ENCODE results near the gene FYCO1.

Gene FYCO1

DNA sequence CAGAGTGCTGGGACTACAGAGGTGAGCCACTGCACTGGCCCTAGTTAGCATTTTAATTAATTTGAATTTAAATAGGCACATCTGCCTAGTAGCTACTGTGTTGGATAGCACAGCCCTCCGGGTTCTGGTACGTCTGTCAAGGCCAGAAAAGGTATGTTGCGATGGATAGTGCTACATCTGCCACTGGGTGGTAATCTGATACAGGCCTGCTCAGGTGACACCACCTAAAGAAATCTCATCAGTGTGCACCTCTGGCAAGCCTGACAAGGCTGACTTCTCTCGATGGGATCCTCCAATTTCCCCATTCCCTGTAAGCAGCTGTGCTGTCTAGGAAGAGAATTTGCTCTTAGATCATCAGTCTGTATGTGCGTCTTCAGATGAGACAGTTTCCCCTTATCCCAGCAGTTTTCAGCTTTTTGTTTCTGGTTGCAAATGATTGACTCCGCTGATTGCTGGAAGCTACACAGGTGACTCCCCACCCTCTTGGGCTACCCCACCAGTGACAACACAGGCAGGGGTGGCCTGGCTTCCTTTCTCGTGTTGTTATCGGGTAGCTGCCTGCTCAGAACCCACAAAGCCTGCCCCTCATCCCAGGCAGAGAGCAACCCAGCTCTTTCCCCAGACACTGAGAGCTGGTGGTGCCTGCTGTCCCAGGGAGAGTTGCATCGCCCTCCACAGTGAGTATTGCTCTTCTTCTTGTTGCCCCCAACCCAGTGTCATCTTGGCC, 109.5 kb downstream of the FYCO1 start, which contains the start of gene CCR9:
Gene CCR9 (plus strand): TSS at position 565 of the 727 bp plus-strand sequence. CDS start 8,391 bp downstream, outside the sequence.
- no peak within 1 kb of the TSS for H3K27ac ChIP-seq (replicated peaks; ENCODE audit: low read length)
- H3K9me3 ChIP-seq (replicated peaks in 1 of 2; ENCODE audit: control insufficient read depth in 2 of 2, insufficient read depth in 1 of 2, low read depth in 1 of 2, low read length in 2 of 2) = no peaks in the 10 kb centered on the region
- no peak within 1 kb of the TSS for H3K23ac ChIP-seq (ENCODE audit: low read depth, low read length, poor library complexity)
- peaks cover 0 to 30% (median 0%) of the 10 kb centered on the region in 3 experiments for H3K27me3 ChIP-seq (ENCODE audit: control insufficient read depth in 3 of 3, insufficient read depth in 3 of 3, low read depth in 1 of 3, low read length in 3 of 3)
- no peaks in the 10 kb centered on the region for H3K36me3 ChIP-seq (replicated peaks in 1 of 2; ENCODE audit: control insufficient read depth in 2 of 2, insufficient read depth in 2 of 2, low read length in 2 of 2)
- no CpG with 5 or more reads among the region's 9 CpGs for whole genome bisulfite sequencing, 2 donors (ENCODE audit: extremely low coverage in 2 of 2, insufficient read length in 2 of 2, insufficient replicate concordance in 1 of 2)
- H2BK120ac ChIP-seq (ENCODE audit: low read depth, low read length) = no peak within 1 kb of the TSS
- H3K4ac ChIP-seq (ENCODE audit: low read length) = no peak within 1 kb of the TSS
- no peak within 1 kb of the TSS for H3K4me2 ChIP-seq (ENCODE audit: insufficient read depth, low read length, poor library complexity, severe bottlenecking)
- H3K14ac ChIP-seq (ENCODE audit: low read length) = no peak within 1 kb of the TSS
- no peak within 1 kb of the TSS for H3K9ac ChIP-seq (ENCODE audit: low read depth, low read length, poor library complexity)
- H2AK5ac ChIP-seq (ENCODE audit: low read depth, low read length) = no peak within 1 kb of the TSS
- no peaks in the 10 kb centered on the region for H3K4me1 ChIP-seq (ENCODE audit: control insufficient read depth in 2 of 2, insufficient read depth in 1 of 2, low read depth in 1 of 2, low read length in 2 of 2)
- no peaks in the 10 kb centered on the region for H3K79me1 ChIP-seq (ENCODE audit: low read depth, low read length)
- H2AFZ ChIP-seq (ENCODE audit: low read length) = no peak within 1 kb of the TSS
- DNase-seq (ENCODE audit: low spot score) = no peak
- no peak within 1 kb of the TSS for H2BK5ac ChIP-seq (ENCODE audit: low read length)
- H4K91ac ChIP-seq (ENCODE audit: low read depth, low read length, poor library complexity) = no peak within 1 kb of the TSS
- no peak within 1 kb of the TSS for H3K4me3 ChIP-seq (ENCODE audit: low read length in 2 of 2)
- no peak within 1 kb of the TSS for H4K8ac ChIP-seq (ENCODE audit: low read depth, low read length)
- no peak within 1 kb of the TSS for H2BK15ac ChIP-seq (ENCODE audit: low read length)
- H2BK12ac ChIP-seq (ENCODE audit: low read length) = no peak within 1 kb of the TSS
- no peak within 1 kb of the TSS for H3K18ac ChIP-seq (ENCODE audit: low read length)

DNA sequence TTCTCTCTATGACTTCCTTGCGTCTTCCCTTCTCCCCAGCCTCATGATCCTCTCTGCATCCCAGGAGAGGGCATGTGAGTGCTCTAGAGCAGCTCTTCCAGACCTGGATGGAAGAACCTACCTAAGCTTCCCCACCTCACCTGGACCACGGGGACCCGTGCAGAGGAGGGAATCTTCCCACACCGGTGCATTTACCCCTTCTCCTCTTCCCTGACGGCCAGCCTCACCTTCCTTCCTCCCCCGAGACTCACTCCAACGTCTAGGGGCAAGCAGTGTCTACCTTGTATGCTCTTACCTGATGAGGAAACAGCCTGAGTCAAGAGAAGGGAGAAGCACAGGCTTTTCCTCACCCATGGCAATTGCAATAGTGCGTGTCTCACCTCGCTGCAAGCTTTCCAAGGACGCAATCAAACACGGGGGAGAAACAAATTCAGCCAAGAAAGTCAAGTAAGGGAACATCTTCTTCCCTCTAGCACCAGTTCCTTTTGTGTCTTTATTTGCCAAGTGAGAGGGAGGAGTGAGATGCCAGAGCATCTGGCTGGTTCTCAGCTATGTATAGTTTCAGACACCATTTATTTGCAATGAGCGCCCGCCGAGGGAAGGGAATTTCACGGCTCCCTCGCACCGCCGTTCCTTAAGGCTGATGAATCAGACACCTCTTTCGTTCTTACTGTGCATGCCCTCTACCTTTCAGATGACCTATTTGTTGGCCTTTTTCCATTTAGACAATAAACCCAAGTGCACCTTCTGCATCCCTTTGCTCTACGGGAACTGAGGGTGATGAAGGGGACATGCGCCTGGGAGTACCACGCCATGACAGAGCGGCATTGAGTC, 111.0 kb downstream of the FYCO1 start:
- no peak for DNase-seq (ENCODE audit: low spot score)
- H2BK12ac ChIP-seq (ENCODE audit: low read length) = no peak overlapping the region
- H3K36me3 ChIP-seq (replicated peaks in 1 of 2; ENCODE audit: control insufficient read depth in 2 of 2, insufficient read depth in 2 of 2, low read length in 2 of 2) = no peaks in the 10 kb centered on the region
- no peaks in the 10 kb centered on the region for H3K79me1 ChIP-seq (ENCODE audit: low read depth, low read length)
- no peak overlapping the region for H3K27ac ChIP-seq (replicated peaks; ENCODE audit: low read length)
- no peak overlapping the region for H3K18ac ChIP-seq (ENCODE audit: low read length)
- H2BK5ac ChIP-seq (ENCODE audit: low read length) = no peak overlapping the region
- H3K4me2 ChIP-seq (ENCODE audit: insufficient read depth, low read length, poor library complexity, severe bottlenecking) = no peak overlapping the region
- no peak overlapping the region for H2BK120ac ChIP-seq (ENCODE audit: low read depth, low read length)
- H2AFZ ChIP-seq (ENCODE audit: low read length) = no peak overlapping the region
- H4K8ac ChIP-seq (ENCODE audit: low read depth, low read length) = no peak overlapping the region
- no peaks in the 10 kb centered on the region for H3K9me3 ChIP-seq (replicated peaks in 1 of 2; ENCODE audit: control insufficient read depth in 2 of 2, insufficient read depth in 1 of 2, low read depth in 1 of 2, low read length in 2 of 2)
- H3K4me1 ChIP-seq (ENCODE audit: control insufficient read depth in 2 of 2, insufficient read depth in 1 of 2, low read depth in 1 of 2, low read length in 2 of 2) = no peaks in the 10 kb centered on the region
- no peak overlapping the region for H3K23ac ChIP-seq (ENCODE audit: low read depth, low read length, poor library complexity)
- H3K4me3 ChIP-seq (ENCODE audit: low read length in 2 of 2) = no peak overlapping the region
- H4K91ac ChIP-seq (ENCODE audit: low read depth, low read length, poor library complexity) = no peak overlapping the region
- no CpG with 5 or more reads among the region's 23 CpGs for WGBS, 2 donors (ENCODE audit: extremely low coverage in 2 of 2, insufficient read length in 2 of 2, insufficient replicate concordance in 1 of 2)
- H3K27me3 ChIP-seq (ENCODE audit: control insufficient read depth in 3 of 3, insufficient read depth in 3 of 3, low read depth in 1 of 3, low read length in 3 of 3) = peaks cover 0 to 35% (median 0%) of the 10 kb centered on the region in 3 experiments
- H3K4ac ChIP-seq (ENCODE audit: low read length) = no peak overlapping the region
- no peak overlapping the region for H2AK5ac ChIP-seq (ENCODE audit: low read depth, low read length)
- no peak overlapping the region for H2BK15ac ChIP-seq (ENCODE audit: low read length)
- H3K9ac ChIP-seq (ENCODE audit: low read depth, low read length, poor library complexity) = no peak overlapping the region
- H3K14ac ChIP-seq (ENCODE audit: low read length) = no peak overlapping the region

DNA sequence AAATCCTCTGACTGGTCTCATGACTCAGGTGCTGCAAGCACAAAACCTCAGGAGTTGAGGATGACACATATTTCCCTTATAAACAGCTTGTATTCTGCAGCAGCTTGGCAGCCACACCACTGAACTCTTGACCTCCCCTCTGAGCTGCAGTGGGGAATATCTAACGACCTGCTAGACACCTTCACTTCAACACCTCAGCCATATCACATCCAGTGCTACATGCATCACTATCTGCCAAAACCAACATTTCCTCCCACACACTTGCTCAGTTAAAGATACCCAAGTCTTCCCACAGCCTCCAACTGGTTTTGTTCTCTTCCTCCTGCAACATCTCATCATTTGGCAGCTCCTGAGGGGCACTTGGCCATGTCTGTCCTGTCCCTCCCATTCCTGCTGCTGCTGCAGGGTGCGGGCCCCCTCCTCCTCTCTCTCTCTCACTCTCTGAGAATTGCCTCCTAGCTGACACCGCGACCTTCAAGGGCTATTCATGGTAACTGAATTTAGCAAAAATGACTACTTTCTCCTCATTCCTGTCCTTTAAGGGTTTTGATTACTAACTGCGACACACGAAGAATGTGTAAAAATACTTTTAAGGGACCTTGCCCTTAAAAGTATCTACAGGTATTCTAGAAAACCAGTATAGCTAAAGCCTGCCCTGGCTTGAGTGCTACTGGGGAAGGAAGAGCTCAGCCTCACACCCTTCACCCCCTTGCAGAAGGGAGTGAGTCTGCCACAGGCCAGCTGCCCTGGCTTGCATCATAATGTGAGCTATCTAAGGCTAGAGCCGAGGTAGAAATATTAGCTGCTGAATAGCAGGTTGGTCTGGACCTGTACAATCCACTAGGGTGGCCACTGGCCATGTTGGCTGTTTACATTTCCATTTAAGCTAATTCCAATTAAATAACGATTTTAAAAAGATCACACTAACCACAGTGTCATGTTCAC, 114.3 kb downstream of the FYCO1 start:
- no peak overlapping the region for H3K23ac ChIP-seq (ENCODE audit: low read depth, low read length, poor library complexity)
- no peak overlapping the region for H2AK5ac ChIP-seq (ENCODE audit: low read depth, low read length)
- no peak overlapping the region for H3K4me2 ChIP-seq (ENCODE audit: insufficient read depth, low read length, poor library complexity, severe bottlenecking)
- no peaks in the 10 kb centered on the region for H3K36me3 ChIP-seq (replicated peaks in 1 of 2; ENCODE audit: control insufficient read depth in 2 of 2, insufficient read depth in 2 of 2, low read length in 2 of 2)
- no peak overlapping the region for H4K91ac ChIP-seq (ENCODE audit: low read depth, low read length, poor library complexity)
- H2BK12ac ChIP-seq (ENCODE audit: low read length) = no peak overlapping the region
- DNase-seq (ENCODE audit: low spot score) = no peak
- no peak overlapping the region for H3K27ac ChIP-seq (replicated peaks; ENCODE audit: low read length)
- no peak overlapping the region for H4K8ac ChIP-seq (ENCODE audit: low read depth, low read length)
- no peak overlapping the region for H3K18ac ChIP-seq (ENCODE audit: low read length)
- H2BK120ac ChIP-seq (ENCODE audit: low read depth, low read length) = no peak overlapping the region
- no peaks in the 10 kb centered on the region for H3K4me1 ChIP-seq (ENCODE audit: control insufficient read depth in 2 of 2, insufficient read depth in 1 of 2, low read depth in 1 of 2, low read length in 2 of 2)
- no peak overlapping the region for H2AFZ ChIP-seq (ENCODE audit: low read length)
- H3K14ac ChIP-seq (ENCODE audit: low read length) = no peak overlapping the region
- no peaks in the 10 kb centered on the region for H3K79me1 ChIP-seq (ENCODE audit: low read depth, low read length)
- H3K27me3 ChIP-seq (ENCODE audit: control insufficient read depth in 3 of 3, insufficient read depth in 3 of 3, low read depth in 1 of 3, low read length in 3 of 3) = peaks cover 0 to 35% (median 0%) of the 10 kb centered on the region in 3 experiments
- H3K9ac ChIP-seq (ENCODE audit: low read depth, low read length, poor library complexity) = no peak overlapping the region
- H2BK15ac ChIP-seq (ENCODE audit: low read length) = no peak overlapping the region
- no peak overlapping the region for H3K4me3 ChIP-seq (ENCODE audit: low read length in 2 of 2)
- no peak overlapping the region for H3K4ac ChIP-seq (ENCODE audit: low read length)
- no peak overlapping the region for H2BK5ac ChIP-seq (ENCODE audit: low read length)
- no peaks in the 10 kb centered on the region for H3K9me3 ChIP-seq (replicated peaks in 1 of 2; ENCODE audit: control insufficient read depth in 2 of 2, insufficient read depth in 1 of 2, low read depth in 1 of 2, low read length in 2 of 2)
- WGBS, 2 donors (ENCODE audit: extremely low coverage in 2 of 2, insufficient read length in 2 of 2, insufficient replicate concordance in 1 of 2) = no CpG with 5 or more reads among the region's 8 CpGs

Data from neuronal stem cell (in vitro differentiated cells).